Measurements from ENCODE around the gene REL.

The REL gene

GRCh38 chr2:60973705-60974104 is 92.3 kb downstream of the REL start:
- Histone ChIP-seq H3K36me3 (ENCODE audit: low read length) (no peaks in the 10 kb centered on the region), H3K27me3 (ENCODE audit: low read length) (no peaks in the 10 kb centered on the region), H3K27ac (ENCODE audit: low read depth, low read length) (peak overlapping the region; percentile 96), H3F3A (ENCODE audit: insufficient read depth) (peaks cover 73% of the 10 kb centered on the region), H4K20me1 (ENCODE audit: low read depth, low read length) (no peaks in the 10 kb centered on the region), H3K9ac (ENCODE audit: low read length) (peak overlapping the region; percentile 67), H3K9me2 (replicated peaks; ENCODE audit: insufficient read depth, low read length) (no peaks in the 10 kb centered on the region), H2AFZ (ENCODE audit: low read depth, low read length, severe bottlenecking) (no peak overlapping the region), H3K79me2 (ENCODE audit: insufficient read depth, low read length) (peaks cover 11% of the 10 kb centered on the region; the same call in 1 of the 2 replicates), H3K9me3 (ENCODE audit: insufficient read depth, low read length) (no peaks in the 10 kb centered on the region), H3K4me3 (ENCODE audit: insufficient read depth, low read length, poor library complexity, severe bottlenecking) (no peak overlapping the region), H3K4me2 (ENCODE audit: low read depth, low read length, poor library complexity, severe bottlenecking) (peak overlapping the region; percentile 76)
- no peak for TF ChIP-seq EZH2phosphoT487 (conservative IDR thresholded peaks at IDR 0.05; ENCODE audit: low read length)
- TF ChIP-seq CTCF (IDR thresholded peaks at IDR 0.05; ENCODE audit: insufficient read depth, low read length, poor library complexity, severe bottlenecking), result no peak

DNA sequence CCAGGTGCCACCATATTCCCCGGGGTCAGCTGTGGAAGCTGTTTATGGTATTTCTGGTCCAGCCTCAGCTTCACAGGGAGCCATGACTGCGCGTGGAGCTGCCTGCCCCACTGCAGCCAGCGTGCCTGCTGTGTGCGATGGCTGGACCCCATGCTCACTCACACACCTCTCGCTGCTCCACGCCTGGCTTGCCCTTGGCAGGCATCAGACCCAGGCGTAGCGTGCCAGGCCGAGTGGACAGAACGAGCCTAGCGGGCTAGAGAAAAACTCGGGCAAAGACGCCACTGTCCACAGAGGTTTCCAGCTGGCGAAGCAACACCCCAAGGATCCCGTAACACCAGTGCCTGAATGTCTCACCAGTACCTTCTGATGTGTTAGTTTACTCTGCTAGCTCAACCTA is 93.3 kb downstream of the REL start:
- Histone ChIP-seq H3K4me3 (ENCODE audit: insufficient read depth, low read length, poor library complexity, severe bottlenecking) (no peak overlapping the region), H2AFZ (ENCODE audit: low read depth, low read length, severe bottlenecking) (no peak overlapping the region), H3K27ac (ENCODE audit: low read depth, low read length) (peak overlapping the region; percentile 96), H3K9me2 (replicated peaks; ENCODE audit: insufficient read depth, low read length) (no peaks in the 10 kb centered on the region), H3K4me2 (ENCODE audit: low read depth, low read length, poor library complexity, severe bottlenecking) (peak overlapping the region; percentile 76), H3K79me2 (ENCODE audit: insufficient read depth, low read length) (peaks cover 7% of the 10 kb centered on the region; the same call in 1 of the 2 replicates), H3F3A (ENCODE audit: insufficient read depth) (peaks cover 69% of the 10 kb centered on the region), H3K9me3 (ENCODE audit: insufficient read depth, low read length) (no peaks in the 10 kb centered on the region), H3K9ac (ENCODE audit: low read length) (no peak overlapping the region; the same call in 1 of the 2 replicates), H3K36me3 (ENCODE audit: low read length) (no peaks in the 10 kb centered on the region), H3K27me3 (ENCODE audit: low read length) (no peaks in the 10 kb centered on the region), H4K20me1 (ENCODE audit: low read depth, low read length) (no peaks in the 10 kb centered on the region)
- TF ChIP-seq CTCF (IDR thresholded peaks at IDR 0.05; ENCODE audit: insufficient read depth, low read length, poor library complexity, severe bottlenecking) (no peak), EZH2phosphoT487 (conservative IDR thresholded peaks at IDR 0.05; ENCODE audit: low read length) (no peak)
